HG02943 (cell line): ENCODE data around the gene LDLRAD4.
"Not testable (repeated sequence)": the region's sequence is repeated elsewhere in the genome, so short reads cannot be mapped to it uniquely, and the experiment has no call there.

Source experiments
- ATAC-seq: cut with Tn5 transposase; IDR thresholded peaks from one replicate; pipeline ENCODE4 v1.9.1; 2021; ENCODE audit warnings: mild to moderate bottlenecking, low read depth, moderate library complexity; ENCODE audit not compliant: unreplicated experiment

The LDLRAD4 gene

DNA sequence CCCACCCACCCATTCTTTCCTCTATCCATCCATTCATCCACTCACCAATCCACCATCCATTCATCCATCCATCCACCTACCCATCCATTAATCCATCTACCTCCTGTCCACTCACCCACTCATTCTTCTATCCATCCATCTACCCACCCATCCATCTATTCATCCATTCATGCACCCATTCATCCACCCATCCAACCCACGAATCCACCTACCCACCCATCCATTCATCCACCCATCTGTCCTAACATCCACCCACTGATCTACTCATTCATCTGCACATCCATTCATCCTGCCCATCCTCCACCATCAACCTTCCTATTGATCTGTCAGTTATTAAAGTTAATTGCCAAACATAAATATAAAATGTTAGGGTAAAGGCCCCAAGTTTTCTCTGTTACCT, 25.6 kb downstream of the LDLRAD4 start:
- ATAC-seq: no peak

DNA sequence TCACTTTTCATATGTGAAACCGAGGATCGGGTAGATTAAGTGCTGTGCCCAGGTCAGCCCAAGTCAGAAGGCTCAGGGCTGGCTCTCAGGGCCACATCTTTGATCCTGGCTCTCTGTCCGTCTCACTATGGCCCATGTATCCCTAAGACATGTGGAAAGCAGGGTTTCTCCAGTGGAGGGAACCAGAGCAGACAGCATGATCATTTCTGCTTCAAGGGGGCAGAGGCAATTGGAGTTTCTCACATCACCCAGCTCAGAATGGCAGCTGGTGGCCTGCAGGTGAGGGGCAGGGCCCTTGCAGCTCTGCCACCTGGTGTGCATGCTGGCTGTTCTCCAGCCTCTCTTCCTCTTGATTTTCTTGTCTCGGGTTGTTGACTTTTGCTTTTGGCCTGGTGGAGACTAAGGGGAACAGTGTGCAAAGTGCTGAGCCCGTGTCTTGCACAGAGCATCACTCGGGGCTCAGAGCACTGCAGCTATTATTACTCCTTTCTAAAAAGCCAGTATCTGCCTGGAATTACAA, 27.0 kb downstream of the LDLRAD4 start:
- no peak for ATAC-seq

DNA sequence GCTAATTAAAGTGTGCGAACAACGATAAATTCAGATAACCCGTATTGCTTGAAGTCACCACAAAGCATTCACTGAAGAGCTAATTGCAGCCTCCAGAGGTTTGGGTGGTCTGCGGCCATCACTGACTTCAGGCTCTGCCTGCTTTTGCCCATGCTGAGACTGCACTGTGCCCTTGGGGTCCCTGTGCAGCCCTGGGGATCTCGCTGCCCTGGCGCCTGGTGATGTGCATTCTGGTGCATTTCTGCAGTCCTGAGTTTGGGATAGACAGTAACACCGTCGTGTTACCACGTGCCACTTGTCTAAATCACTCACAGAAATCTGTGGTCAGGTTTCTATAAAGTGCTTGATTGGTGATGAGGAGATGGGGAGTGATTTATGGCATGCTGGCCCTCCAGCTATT, 27.6 kb downstream of the LDLRAD4 start:
- no peak for ATAC-seq

DNA sequence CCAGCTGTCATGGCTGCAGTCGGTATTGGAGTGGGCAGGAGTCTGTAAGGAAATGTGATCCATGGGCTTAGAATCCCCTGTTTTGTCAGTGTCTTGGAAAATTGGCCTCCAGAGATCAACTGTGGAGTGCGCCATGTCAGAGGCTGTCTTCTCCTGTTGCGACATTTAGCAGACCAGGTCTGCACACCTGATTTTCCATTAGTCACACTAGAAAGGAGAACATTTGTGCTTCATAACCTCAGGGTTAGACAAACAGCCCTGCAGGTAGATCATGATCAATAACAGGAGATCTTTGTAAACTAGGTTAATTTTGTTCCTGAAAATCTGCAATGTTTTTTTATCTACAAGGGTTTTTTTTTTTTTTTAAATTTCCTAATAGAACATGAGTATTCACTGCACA, 28.0 kb downstream of the LDLRAD4 start:
- no peak for ATAC-seq

DNA sequence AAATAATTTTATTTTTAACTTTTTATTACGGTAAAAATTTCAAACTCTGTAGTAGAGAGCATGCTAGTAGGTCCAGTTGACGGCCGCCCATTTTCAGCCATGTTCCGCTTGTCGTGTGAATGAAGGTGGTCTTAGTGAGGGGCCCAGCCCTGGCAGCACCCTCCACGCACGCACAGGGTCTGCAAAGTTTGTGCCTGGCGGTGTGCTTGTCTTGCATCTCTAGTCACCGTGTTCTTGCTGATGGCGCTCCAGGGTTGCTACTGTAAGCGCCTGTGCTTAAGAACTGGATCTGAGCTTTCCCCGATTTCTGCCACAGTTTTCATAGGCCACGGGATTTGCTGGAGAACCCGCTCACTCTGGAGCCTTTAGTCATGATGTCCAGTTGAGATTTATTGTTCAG, 28.9 kb downstream of the LDLRAD4 start:
- no peak for ATAC-seq

DNA sequence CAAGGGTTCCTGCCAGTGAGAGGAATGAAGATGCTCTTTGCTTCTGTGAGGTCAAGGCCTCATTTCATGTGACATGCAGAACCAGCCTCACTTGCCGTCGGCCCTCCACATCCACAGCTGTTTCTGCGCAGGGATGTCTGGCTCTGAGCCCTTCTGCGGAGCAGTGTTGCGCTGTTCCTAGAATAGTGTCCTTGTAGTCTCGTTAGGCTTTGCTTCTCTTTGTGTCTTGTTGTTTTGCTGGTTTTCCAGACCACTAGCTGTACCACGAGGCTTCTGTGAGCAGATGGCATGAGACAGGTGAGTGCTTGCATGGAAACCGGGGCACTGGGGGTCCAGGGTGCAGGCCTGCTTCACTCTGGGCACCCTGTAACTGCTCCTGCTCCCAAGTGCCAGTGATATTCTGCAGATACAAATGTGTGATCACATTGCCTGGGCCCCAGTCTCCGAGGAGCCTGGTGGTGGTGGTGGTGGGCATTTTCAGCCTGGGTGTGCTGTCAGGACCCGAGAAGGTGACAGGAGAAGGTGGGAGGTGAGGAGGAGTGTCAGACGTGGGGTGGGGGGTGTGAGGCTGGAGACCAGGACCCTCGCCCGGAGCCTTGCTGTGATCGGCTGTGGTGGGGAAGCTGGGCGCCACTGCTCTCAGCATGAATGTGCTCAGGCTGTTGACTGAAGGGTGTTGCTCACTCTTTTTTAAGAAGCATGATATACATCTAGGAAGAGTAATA, 34.3 kb downstream of the LDLRAD4 start:
- no peak for ATAC-seq

DNA sequence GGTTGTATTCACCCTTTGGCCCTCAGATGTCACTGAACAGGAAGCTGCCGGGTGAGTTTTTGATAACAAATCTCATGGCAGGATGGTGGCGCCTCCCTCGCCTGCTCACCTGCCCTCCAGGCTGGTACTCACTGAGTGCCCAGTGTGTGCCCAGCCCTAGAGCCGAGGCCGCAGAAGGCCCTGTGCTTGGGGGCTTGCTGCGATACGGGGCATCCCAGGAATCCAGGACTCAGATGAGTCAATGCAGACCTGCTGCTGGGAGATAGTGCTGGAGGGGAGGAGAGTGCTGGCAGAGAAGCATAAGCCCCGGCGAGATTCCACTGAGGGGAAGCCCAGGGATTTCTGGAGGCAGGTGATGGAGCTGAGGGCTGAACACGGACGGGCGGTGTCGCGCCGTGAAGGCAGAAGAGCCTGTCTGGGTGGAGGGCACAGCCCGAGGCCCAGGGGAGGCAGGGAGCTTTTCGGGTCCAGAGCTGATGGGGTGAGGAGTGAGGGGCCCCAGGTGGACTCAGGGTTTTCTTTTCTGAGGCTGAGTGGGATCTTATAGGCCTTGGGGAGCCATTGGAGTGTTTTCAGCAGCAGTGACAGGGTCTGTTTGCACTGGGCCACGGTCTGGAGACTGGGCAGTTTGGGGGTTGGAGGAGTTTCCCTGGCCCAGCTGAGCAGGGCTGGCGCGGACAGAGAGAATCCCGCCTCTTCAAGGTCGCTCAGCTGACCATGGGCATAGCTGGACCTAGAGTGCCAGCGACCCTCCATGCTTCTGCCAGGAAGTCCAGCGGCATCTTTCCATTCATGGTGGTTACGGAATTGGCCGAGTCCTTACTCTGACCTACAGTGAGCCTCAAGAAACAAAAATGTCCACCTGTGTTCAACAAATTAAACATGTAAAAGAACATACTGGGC, 35.5 kb downstream of the LDLRAD4 start:
- no peak for ATAC-seq

DNA sequence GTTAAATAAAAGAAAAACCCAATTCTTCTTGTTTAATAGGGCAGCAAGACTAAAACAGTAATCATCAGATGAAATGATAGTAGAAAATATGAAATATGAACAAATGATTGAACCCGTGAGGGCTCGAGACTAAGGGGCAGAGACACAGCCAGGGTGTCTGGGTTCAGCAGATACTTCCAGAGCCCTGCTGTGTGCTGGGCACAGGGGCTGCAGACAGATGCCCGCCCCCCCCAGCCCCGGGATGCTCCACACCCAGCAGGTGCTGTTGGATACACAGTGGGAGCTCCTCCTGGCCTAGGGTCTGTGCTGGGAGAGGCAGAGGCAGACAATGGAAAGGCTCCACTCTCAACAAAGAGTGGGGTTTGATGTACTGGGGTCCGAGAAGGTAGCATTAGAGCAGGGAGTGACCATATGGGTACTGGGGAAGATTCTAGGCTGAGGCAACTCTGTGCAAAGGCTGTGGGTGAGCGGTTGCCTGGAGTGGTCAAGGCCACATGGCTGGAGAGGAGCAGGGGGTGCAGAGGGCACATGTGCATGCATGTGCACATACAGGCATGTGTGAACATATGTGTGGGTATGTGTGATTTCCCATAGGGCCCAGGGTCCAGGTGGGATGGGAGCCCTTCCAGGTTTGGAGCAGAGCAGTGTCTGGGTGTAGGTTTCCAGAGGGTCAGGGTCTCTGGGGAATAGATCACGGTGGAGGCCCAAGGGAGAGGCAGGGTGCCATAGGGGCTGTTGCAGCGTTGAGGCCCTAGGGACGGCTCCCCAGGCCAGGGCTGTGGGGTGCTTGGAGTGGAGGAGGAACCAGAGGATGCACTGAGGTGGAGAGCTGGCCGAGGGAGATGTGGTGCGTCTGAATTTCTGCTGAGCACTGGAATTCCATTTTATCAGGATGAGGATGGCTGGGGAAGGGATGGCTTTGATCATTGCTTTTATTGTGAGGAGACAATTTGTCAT, 36.7 kb downstream of the LDLRAD4 start:
- ATAC-seq: no peak

- no peak for ATAC-seq
These were observed 38.1 kb downstream of the LDLRAD4 start for GRCh38 chr18:13256444-13257305.

DNA sequence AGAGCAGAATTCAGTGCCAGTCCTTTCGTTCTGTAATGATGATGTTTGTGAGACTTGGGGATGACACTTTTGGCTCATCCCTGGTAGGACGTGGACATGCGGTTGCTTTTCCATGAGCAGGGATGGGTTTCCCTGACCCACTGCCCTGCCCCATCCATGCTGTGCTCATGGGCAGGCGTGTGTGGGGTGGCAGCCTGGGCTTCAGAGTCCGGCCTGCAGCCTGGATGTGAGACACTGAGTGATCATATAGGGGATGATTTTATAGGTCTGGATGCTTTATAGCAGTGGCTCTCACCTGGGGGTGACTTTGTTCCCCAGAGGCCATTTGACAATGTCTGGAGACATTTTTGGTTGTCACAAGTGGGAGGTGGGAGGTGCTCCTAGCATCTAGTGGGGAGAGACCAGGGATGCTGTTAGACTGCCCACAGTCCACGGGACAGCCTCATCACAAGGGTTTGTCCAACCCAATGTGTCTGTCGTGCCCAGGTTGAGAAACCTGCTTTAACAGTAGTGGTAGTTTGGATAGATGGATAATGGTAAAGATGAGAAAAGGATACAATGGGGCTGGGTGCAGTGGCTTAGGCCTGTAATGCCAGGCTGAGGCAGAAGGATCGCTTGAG, 38.9 kb downstream of the LDLRAD4 start:
- no peak for ATAC-seq

DNA sequence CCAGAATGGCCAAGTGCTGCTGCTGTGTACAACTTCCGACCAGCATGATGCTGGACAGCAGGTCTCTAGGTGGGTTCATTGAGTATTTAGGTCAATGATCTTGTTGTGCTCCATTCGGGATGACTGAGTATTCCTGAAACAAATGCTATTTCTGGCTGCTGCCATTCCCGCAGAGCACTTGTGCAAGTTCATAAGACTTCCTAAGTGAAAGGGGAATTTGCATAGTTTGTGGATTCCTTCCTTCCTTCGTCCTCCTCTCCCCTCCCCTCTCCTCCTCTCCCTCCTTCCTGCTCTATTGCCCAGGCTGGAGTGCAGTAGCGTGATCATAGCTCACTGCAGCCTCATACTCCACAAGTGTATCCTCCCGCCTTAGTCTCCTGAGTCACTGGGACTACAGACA, 40.4 kb downstream of the LDLRAD4 start:
- no peak for ATAC-seq

DNA sequence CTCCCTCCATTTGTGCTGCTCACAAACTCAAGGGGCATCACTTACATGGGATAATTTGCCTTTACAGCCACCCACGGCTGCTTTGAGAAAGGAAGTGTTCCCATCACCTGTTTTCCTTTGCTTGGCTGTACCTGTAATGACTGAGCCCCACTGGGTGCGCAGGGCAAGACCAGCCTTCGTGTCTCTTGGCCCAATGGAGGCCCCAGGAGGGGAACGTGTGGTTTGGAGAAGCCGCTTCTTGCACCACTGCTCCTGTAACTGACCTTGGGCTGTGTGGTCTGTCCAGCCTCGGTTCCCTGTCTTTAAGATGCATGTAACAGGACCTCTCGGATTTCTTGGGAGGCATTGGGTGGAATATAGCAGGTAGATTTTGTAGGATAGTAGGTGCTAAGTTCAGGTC, 41.1 kb downstream of the LDLRAD4 start:
- no peak for ATAC-seq

GRCh38 chr18:13260197-13260934, 41.8 kb downstream of the LDLRAD4 start:
- no peak for ATAC-seq

- ATAC-seq: no peak
These were observed 42.5 kb downstream of the LDLRAD4 start for GRCh38 chr18:13260935-13261640.

- ATAC-seq: no peak
These were observed 43.2 kb downstream of the LDLRAD4 start for GRCh38 chr18:13261661-13262357.

DNA sequence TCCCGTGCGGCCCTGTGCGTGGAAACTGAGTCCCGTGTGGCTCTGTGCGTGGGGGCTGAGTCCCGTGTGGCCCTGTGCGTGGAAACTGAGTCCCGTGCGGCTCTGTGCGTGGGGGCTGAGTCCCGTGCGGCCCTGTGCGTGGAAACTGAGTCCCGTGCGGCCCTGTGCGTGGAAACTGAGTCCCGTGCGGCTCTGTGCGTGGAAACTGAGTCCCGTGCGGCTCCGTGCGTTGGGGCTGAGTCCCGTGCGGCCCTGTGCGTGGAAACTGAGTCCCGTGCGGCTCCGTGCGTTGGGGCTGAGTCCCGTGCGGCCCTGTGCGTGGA, 43.8 kb downstream of the LDLRAD4 start:
- not testable (repeated sequence) for ATAC-seq
